OCI-LY1 (cell line): Measurements from ENCODE around the gene SF3A1.

ENCODE experiments used
- EZH2 ChIP-seq: fragments of 200-600 bp; sonication (generic), shearing (Covaris generic); IDR thresholded peaks from 2 replicates; pipeline ENCODE4 v1.8.0; 2017; ENCODE audit warnings: borderline replicate concordance, mixed run types, mild to moderate bottlenecking, antibody characterized with exemption, low read length, moderate library complexity, mixed read lengths
- TF ChIP-seq, protein P1 (sequence below): fragments of 200-600 bp; sonication (generic), shearing (Covaris generic); IDR thresholded peaks from 2 replicates; pipeline ENCODE4 v1.5.1; 2017; ENCODE audit warnings: mild to moderate bottlenecking, antibody characterized with exemption, low read length, moderate library complexity, mixed read lengths

DNA sequence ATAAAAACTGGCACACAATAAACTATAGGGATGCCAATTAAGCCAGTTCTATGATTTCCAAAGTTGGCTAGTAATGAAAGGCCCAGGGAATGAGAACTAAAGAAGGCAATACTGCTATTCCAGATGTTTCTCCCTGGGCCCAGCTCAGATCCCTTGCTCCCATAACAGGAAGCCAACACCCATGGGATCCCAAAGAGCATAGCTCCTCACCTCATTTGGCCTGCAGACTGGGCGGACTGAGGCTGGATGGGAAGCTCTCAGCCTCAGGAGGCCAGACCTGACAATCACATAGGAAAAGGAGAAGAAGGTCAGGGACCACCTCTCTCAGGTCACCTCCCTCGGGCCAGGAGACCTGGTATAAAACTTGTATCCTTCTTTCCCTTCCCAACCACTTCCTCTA is 35.2 kb downstream of the SF3A1 start:
- TF ChIP-seq, protein P1, sequence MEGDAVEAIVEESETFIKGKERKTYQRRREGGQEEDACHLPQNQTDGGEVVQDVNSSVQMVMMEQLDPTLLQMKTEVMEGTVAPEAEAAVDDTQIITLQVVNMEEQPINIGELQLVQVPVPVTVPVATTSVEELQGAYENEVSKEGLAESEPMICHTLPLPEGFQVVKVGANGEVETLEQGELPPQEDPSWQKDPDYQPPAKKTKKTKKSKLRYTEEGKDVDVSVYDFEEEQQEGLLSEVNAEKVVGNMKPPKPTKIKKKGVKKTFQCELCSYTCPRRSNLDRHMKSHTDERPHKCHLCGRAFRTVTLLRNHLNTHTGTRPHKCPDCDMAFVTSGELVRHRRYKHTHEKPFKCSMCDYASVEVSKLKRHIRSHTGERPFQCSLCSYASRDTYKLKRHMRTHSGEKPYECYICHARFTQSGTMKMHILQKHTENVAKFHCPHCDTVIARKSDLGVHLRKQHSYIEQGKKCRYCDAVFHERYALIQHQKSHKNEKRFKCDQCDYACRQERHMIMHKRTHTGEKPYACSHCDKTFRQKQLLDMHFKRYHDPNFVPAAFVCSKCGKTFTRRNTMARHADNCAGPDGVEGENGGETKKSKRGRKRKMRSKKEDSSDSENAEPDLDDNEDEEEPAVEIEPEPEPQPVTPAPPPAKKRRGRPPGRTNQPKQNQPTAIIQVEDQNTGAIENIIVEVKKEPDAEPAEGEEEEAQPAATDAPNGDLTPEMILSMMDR = no peak
- TF ChIP-seq EZH2 = no peak
